LNCaP clone FGC (cell line): ENCODE measurements around the gene ABCF2.
A peak's percentile ranks its signal among the peaks of the same experiment; 100 is the strongest.

Experiments used
- DNase-seq: peaks from one replicate; pipeline ENCODE4 v3.0.0-alpha.2; 2011; ENCODE audit warnings: low read depth
- H3K4me3 ChIP-seq: 2 replicates; pipeline ENCODE4 v1.5.1; 2011; ENCODE audit warnings: mild to moderate bottlenecking, low read depth, low read length, control low read depth
- CTCF ChIP-seq: IDR thresholded peaks from 2 replicates; pipeline ENCODE4 v1.5.1; 2012; ENCODE audit warnings: mild to moderate bottlenecking; ENCODE audit not compliant: control insufficient read depth, insufficient read depth; ENCODE audit errors: extremely low read depth

Gene ABCF2

GRCh38 chr7:151245360-151246101 is 18.5 kb upstream of the ABCF2 start:
- peak; percentile 40 for TF ChIP-seq CTCF
- H3K4me3 ChIP-seq = no peak overlapping the region
- DNase-seq = no peak

- no peak for TF ChIP-seq CTCF
- DNase-seq = no peak
- no peak overlapping the region for H3K4me3 ChIP-seq
Measured at GRCh38 chr7:151244841-151245346, 17.9 kb upstream of the ABCF2 start.

- DNase-seq = no peak
- peak; percentile 84 for TF ChIP-seq CTCF
- H3K4me3 ChIP-seq = no peak overlapping the region
Measured at GRCh38 chr7:151244196-151244840, 17.3 kb upstream of the ABCF2 start.

GRCh38 chr7:151243408-151244195 is 16.6 kb upstream of the ABCF2 start:
- no peak for TF ChIP-seq CTCF
- DNase-seq = no peak
- H3K4me3 ChIP-seq = no peak overlapping the region

GRCh38 chr7:151243045-151243349 is 16.0 kb upstream of the ABCF2 start:
- no peak overlapping the region for H3K4me3 ChIP-seq
- TF ChIP-seq CTCF = no peak
- DNase-seq = no peak

- no peak for TF ChIP-seq CTCF
- DNase-seq = no peak
- no peak overlapping the region for H3K4me3 ChIP-seq
Measured at GRCh38 chr7:151242159-151243044, 15.4 kb upstream of the ABCF2 start.
